Bronchus fibroblast of lung (primary cell): Measurements from ENCODE around the gene FBXL5. TPM values are rescaled to one million over a fixed set of nuclear protein-coding genes. Genes with fewer than 3 reads are reported as not detected.

Experiments
- total RNA-seq: library from RNA; depleted of rRNA; stranded (reverse); fragments of >200 nt; gene quantifications from 2 replicates; pipeline ENCODE4 v1.2.3, GENCODE V29; 2015

The FBXL5 gene
- total RNA-seq = 55.4 and 62.7 TPM in 2 replicates

DNA sequence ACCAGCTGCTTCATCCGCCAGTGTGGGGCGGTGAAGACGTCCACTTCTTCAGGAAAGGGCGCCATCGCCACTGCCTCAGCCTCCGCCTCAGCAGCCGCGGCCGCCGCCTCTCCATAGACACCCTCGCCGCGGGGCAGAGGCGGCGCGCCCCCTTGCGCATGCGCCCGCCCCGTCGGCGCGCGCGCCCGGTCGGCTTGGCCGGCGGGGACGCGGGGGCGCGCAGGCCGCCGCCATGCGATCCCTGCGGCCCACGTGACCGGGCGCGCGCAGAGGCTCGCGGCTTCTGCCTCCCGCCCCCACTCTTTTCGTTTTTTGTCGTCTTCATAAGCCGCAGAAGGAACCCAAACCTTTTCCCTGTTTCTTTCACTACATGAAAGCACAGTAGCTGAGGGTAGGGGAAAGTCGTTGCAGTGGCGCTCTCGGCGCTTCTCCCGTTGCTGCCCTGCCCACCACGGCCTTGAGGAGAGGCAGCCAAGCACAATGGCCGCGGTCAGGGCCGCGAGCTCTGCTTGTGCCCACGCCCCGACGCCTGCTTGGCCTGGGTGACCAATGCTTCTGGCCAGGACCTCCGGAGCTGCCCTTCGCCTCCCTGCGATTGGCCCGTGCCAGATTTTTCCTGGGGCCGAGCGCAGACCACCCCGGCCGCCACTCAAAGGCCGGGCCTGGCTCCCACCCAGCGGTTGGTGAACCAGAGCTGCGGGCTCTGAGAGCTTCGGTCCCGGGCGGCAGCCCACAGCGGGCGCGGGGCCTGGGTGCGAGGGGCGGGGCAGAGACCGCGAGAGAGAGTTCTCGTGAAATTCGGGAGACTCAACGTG lies at the start of gene FBXL5:
Gene FBXL5, minus strand, starts transcription at position 135 of the 815 bp plus-strand sequence. Its CDS starts 70 bp downstream, at position 65.

DNA sequence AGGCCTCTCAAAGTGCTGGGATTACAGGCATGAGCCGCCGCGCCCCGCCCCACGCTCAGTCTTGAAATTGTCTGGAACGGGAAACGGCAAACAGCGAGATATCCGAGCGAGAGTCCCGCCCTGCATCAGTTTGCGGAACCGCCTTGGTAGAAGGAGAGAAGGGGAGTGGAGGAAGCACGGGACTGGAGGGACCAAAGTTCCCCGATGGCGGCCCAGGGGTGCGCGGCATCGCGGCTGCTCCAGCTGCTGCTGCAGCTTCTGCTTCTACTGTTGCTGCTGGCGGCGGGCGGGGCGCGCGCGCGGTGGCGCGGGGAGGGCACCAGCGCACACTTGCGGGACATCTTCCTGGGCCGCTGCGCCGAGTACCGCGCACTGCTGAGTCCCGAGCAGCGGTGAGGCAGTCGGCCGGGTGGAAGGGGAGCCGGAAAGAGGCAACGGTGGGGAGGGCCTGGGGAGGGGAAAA lies 47.8 kb upstream of the FBXL5 start, which contains the start of gene BST1:
Gene BST1, plus strand, starts transcription at position 125 of the 463 bp plus-strand sequence. Its CDS starts 80 bp downstream, at position 205.

DNA sequence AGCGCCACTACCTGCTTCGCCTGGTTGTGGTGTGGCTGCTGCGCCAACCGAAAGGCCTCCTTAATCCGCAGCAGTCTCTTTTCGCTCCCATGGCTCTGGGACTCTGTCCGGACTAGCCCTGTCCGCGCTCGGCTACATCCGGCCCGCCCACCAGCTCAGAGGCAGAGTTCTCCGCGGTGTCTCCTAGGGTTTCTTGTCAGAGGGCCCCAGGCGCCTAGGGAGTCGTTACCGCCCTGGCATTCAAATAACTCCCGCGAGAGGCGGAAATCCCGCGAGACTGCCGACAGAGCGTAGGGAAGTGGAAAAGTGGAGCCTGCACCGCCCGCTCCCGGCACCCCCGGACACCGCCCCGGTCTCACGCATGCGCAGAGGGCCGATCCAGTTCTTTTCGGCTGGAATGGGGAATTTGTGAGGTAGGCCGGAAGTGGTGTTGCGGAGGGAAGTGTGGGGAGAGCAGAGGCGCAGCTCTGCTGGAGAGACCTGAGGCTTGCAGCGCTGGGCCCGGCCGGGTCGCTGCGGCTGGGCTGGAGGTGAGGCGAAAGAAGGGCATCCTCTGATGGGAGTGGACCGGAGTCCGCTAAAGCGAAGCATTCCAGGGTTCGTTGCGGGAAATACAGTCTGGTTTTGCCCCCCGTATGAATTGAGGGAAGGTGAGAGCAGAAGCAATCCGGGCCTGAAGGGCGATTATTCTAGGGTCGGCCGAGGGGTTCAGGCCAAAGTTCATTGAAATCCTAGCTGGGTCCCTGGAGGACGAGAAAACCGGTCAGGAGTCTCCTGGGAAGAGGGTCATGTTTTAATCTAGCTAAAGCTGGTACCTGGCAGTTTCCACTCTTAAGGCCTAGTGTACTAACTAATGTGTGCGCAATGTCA lies 26.4 kb upstream of the FBXL5 start, which contains the start of gene FAM200B:
Gene FAM200B, plus strand, starts transcription at position 456 of the 870 bp plus-strand sequence. CDS start 5,151 bp downstream, outside the sequence.

Other genes with a start within 250 kb of the FBXL5 start
- 0.59 and 1.2 TPM in 2 replicates for gene C1QTNF7, start 227.3 kb downstream of the FBXL5 start, total RNA-seq
- gene CC2D2A, start 185.5 kb downstream of the FBXL5 start, total RNA-seq = 25.9 TPM in 2 replicates
- 28.4 and 29.6 TPM in 2 replicates for gene FAM200B, start 26.5 kb upstream of the FBXL5 start, total RNA-seq
- gene BST1, start 47.7 kb upstream of the FBXL5 start, total RNA-seq = 9.2 and 9.4 TPM in 2 replicates
- gene CD38, start 123.0 kb upstream of the FBXL5 start, total RNA-seq = under 0.01 TPM in 1 of 2 replicates, not detected in the other